ENCODE data around the gene NAA10.

The NAA10 gene

DNA sequence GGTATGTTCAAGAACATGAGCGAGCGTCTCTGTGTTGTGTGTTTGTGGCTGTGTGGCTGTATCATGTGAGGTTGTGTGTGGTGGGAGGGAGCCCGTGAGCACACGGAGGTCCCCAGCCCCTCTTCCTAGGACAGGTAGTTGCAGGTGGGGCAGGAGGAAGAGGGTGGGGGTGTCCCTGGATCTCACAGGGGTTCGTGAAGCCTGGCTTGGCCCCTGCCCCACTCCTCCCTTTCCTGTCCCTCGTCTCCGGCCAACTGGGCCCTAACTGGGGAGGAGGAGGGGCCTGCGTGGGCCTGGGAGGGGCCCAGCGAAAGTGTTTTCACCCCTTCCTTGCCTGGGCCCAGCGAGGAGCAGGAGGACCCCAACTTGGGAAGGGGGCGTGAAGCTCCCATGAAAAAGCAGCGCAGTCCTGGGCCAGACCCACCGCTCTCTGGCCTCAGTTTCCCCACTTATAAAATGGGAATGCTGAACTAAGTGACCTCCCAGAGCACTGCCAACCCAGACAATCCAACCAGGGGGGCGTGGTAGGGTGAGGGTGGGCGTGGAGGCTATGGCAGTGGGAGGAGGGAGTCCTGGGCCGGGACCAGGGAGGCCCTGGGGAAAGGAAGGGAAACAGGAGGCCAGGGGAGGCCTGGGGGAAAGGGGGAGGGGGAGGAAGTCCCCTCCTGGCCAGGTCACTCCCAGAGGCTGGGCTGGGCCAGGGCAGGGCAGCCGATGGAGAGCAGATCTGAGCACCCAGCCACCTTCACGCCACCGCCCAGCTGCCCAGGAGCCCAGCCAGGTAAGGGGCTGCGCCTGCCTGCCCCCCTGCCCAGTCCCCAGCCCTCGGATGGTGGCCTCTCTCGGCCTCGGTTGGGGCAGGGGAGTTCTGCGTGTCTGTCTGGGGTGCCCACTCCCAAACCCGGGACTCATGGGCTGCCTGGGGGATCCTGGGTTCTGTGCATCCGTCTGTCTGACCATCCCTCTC, 30.6 kb downstream of the NAA10 start, which contains the start of gene AVPR2:
Gene AVPR2 (plus strand): TSS at position 683 of the 967 bp plus-strand sequence. CDS start 473 bp downstream, outside the sequence.
- no peak within 1 kb of the TSS for H3K27ac ChIP-seq (ENCODE audit: extremely low read depth, low read depth, low read length)
- no peaks in the 10 kb centered on the region for H3K4me1 ChIP-seq (ENCODE audit: control insufficient read depth, insufficient read depth, low read length)
- no peaks in the 10 kb centered on the region; the same call in 1 of the 2 replicates for H3K9me3 ChIP-seq (ENCODE audit: control insufficient read depth, insufficient read depth, low read depth, low read length)
- H3K36me3 ChIP-seq (ENCODE audit: control insufficient read depth in 2 of 2, insufficient read depth in 1 of 2, low read length in 2 of 2) = no peaks in the 10 kb centered on the region
- ChIA-PET CTCF (no interaction called here), POLR2A (no interaction called here)
- no peak within 1 kb of the TSS for H3K4me3 ChIP-seq (ENCODE audit: low read depth, low read length)
- TF ChIP-seq KLF1 (tag by site-specific recombination; IDR thresholded peaks at IDR 0.05) (peak; percentile 74), ZNF571 (tag by site-specific recombination; IDR thresholded peaks at IDR 0.05) (no peak), KLF9 (tag by site-specific recombination; IDR thresholded peaks at IDR 0.05; ENCODE audit: low read depth) (peak; percentile 64), ZFHX2 (tag by site-specific recombination; conservative IDR thresholded peaks at IDR 0.05) (peak; percentile 46; the same call in 1 of the 2 replicates)
- TF ChIP-seq, protein P1, sequence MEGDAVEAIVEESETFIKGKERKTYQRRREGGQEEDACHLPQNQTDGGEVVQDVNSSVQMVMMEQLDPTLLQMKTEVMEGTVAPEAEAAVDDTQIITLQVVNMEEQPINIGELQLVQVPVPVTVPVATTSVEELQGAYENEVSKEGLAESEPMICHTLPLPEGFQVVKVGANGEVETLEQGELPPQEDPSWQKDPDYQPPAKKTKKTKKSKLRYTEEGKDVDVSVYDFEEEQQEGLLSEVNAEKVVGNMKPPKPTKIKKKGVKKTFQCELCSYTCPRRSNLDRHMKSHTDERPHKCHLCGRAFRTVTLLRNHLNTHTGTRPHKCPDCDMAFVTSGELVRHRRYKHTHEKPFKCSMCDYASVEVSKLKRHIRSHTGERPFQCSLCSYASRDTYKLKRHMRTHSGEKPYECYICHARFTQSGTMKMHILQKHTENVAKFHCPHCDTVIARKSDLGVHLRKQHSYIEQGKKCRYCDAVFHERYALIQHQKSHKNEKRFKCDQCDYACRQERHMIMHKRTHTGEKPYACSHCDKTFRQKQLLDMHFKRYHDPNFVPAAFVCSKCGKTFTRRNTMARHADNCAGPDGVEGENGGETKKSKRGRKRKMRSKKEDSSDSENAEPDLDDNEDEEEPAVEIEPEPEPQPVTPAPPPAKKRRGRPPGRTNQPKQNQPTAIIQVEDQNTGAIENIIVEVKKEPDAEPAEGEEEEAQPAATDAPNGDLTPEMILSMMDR (tag by site-specific recombination; IDR thresholded peaks at IDR 0.05) = no peak

DNA sequence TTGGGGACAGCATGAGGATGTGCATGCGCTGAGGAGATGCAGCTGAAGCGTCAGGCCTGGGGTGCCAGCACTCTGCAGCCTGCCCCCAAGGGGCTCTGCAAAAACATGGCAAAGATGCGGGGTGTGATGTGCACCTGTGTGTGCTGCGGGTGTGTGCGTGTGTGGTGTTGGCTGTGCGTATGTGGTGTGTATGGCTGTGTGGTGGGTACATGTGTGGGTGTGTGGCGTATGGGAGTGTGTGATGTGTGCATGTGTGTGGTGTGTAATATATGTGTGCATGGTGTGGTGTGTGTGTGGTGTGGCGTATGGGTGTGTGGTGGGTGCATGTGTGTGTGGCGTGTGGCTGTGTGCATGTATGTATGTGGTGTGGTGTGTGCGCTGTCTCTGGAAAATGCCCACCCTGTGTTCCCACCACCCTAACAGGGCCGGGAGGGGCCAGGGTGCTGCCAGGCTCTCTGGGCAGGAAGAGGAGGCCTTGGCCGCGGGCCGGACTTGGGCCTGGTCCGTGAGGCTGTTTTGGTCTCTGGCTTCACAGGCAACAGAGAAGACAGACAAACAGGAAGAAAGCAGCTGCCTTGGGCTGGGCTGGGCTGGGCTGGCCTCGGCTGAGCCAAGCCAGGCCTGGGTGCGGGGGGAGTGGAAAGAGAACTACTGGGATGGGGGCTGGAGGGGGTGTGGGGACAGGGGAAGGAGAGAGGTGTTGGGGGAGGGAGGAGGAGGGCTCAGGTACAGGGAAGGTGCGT, 31.4 kb downstream of the NAA10 start:
- H3K9me3 ChIP-seq (ENCODE audit: control insufficient read depth, insufficient read depth, low read depth, low read length) = no peaks in the 10 kb centered on the region; the same call in 1 of the 2 replicates
- no peak overlapping the region for H3K27ac ChIP-seq (ENCODE audit: extremely low read depth, low read depth, low read length)
- H3K36me3 ChIP-seq (ENCODE audit: control insufficient read depth in 2 of 2, insufficient read depth in 1 of 2, low read length in 2 of 2) = no peaks in the 10 kb centered on the region
- CTCF ChIA-PET = no interaction called here
- no peak for TF ChIP-seq YY2 (tag by site-specific recombination; IDR thresholded peaks at IDR 0.05)
- no peak for TF ChIP-seq KLF7 (tag by site-specific recombination; IDR thresholded peaks at IDR 0.05; ENCODE audit: borderline replicate concordance)
- TF ChIP-seq, protein P2, sequence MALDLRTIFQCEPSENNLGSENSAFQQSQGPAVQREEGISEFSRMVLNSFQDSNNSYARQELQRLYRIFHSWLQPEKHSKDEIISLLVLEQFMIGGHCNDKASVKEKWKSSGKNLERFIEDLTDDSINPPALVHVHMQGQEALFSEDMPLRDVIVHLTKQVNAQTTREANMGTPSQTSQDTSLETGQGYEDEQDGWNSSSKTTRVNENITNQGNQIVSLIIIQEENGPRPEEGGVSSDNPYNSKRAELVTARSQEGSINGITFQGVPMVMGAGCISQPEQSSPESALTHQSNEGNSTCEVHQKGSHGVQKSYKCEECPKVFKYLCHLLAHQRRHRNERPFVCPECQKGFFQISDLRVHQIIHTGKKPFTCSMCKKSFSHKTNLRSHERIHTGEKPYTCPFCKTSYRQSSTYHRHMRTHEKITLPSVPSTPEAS (tag by site-specific recombination; IDR thresholded peaks at IDR 0.05) = 0 out of 2 replicates have a peak, but pooled peaks have one; percentile 22
- peak; percentile 53 for TF ChIP-seq ZFHX2 (tag by site-specific recombination; conservative IDR thresholded peaks at IDR 0.05)
- peak; percentile 17; the same call in 1 of the 2 replicates for TF ChIP-seq ZBTB20 (tag by site-specific recombination; IDR thresholded peaks at IDR 0.05)
- no peak for TF ChIP-seq ZNF791 (tag by site-specific recombination; IDR thresholded peaks at IDR 0.05)
- TF ChIP-seq ZNF366 (tag by site-specific recombination; conservative IDR thresholded peaks at IDR 0.05) = no peak
- peak; percentile 52; the same call in 1 of the 2 replicates for TF ChIP-seq EGR2 (tag by site-specific recombination; IDR thresholded peaks at IDR 0.05; ENCODE audit: low read depth)
- no peak for TF ChIP-seq REPIN1 (tag by site-specific recombination; IDR thresholded peaks at IDR 0.05; ENCODE audit: low read depth)
- TF ChIP-seq ZNF473 (tag by site-specific recombination; IDR thresholded peaks at IDR 0.05) = no peak
- TF ChIP-seq, protein P3, sequence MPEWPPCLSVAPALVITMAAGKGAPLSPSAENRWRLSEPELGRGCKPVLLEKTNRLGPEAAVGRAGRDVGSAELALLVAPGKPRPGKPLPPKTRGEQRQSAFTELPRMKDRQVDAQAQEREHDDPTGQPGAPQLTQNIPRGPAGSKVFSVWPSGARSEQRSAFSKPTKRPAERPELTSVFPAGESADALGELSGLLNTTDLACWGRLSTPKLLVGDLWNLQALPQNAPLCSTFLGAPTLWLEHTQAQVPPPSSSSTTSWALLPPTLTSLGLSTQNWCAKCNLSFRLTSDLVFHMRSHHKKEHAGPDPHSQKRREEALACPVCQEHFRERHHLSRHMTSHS (tag by site-specific recombination; IDR thresholded peaks at IDR 0.05) = no peak
- TF ChIP-seq ZBTB48 (tag by site-specific recombination; IDR thresholded peaks at IDR 0.05) = no peak
- no peak for TF ChIP-seq GLIS1 (tag by site-specific recombination; IDR thresholded peaks at IDR 0.05)
- H3K4me1 ChIP-seq (ENCODE audit: control insufficient read depth, insufficient read depth, low read length) = no peaks in the 10 kb centered on the region
- H3K4me3 ChIP-seq (ENCODE audit: low read depth, low read length) = no peak overlapping the region
- POLR2A ChIA-PET = no interaction called here
